Brain pericyte (primary cell): ENCODE results near the gene TPRN.
"Not testable (repeated sequence)": the region's sequence is repeated elsewhere in the genome, so short reads cannot be mapped to it uniquely, and the experiment has no call there.

ENCODE experiments used
- DNase-seq: peaks from one replicate; pipeline ENCODE4 v3.0.0-alpha.2; 2012; ENCODE audit warnings: low read depth, low spot score

The TPRN gene

GRCh38 chr9:137200311-137201204 lies at the start of gene TPRN:
Gene TPRN, minus strand, starts transcription at chr9:137200741. Its CDS starts 30 bp downstream, at chr9:137200711.
- peak; percentile 93 for DNase-seq

GRCh38 chr9:137247916-137248175 lies 47.3 kb upstream of the TPRN start:
- DNase-seq: no peak

- no peak for DNase-seq
Observed at GRCh38 chr9:137247135-137247915, 46.8 kb upstream of the TPRN start.

- DNase-seq: no peak
Observed at GRCh38 chr9:137245450-137246421, 45.2 kb upstream of the TPRN start.

GRCh38 chr9:137244486-137245449 lies 44.2 kb upstream of the TPRN start:
- no peak for DNase-seq

- DNase-seq: no peak
Observed at GRCh38 chr9:137243626-137244485, 43.3 kb upstream of the TPRN start.

GRCh38 chr9:137243266-137243625 lies 42.7 kb upstream of the TPRN start:
- not testable (repeated sequence) for DNase-seq

GRCh38 chr9:137242269-137243203 lies 42.0 kb upstream of the TPRN start:
- no peak for DNase-seq

- no peak for DNase-seq
Observed at GRCh38 chr9:137241490-137242268, 41.1 kb upstream of the TPRN start.

GRCh38 chr9:137240841-137241489 lies 40.4 kb upstream of the TPRN start, which contains the start of gene TUBB4B:
Gene TUBB4B, plus strand, starts transcription at chr9:137241287. Its CDS starts 74 bp downstream, at chr9:137241361.
- DNase-seq: peak; percentile 100

- DNase-seq: no peak
Observed at GRCh38 chr9:137240318-137240840, 39.8 kb upstream of the TPRN start.

- not testable (repeated sequence) for DNase-seq
Observed at GRCh38 chr9:137239541-137240200, 39.1 kb upstream of the TPRN start.

GRCh38 chr9:137237759-137238726 lies 37.5 kb upstream of the TPRN start:
- no peak for DNase-seq

- no peak for DNase-seq
Observed at GRCh38 chr9:137236936-137237421, 36.4 kb upstream of the TPRN start.
